K562 (cell line): ENCODE data around the gene WWC2. TPM values are rescaled to one million over a fixed set of nuclear protein-coding genes. Genes with fewer than 3 reads are reported as not detected.
A peak's percentile ranks its signal among the peaks of the same experiment; 100 is the strongest.

Experiments used
- ATF1 ChIP-seq, 2 experiments: fragments of 450-650 bp in 1 of 2; IDR thresholded peaks; 2 replicates each; pipeline ENCODE4 v1.6.1; 2016; ENCODE audit warnings: missing compliant biosample characterization in 1 of 2, missing genetic modification characterization in 1 of 2
- CBFB ChIP-seq: sonication (generic); formaldehyde crosslinking; IDR thresholded peaks from 2 replicates; pipeline ENCODE4 v1.4.0; 2020; ENCODE audit warnings: mild to moderate bottlenecking, missing genetic modification reagents
- COPS2 ChIP-seq: fragments of 450-650 bp; conservative IDR thresholded peaks from 2 replicates; pipeline ENCODE4 v1.6.1; 2016; ENCODE audit warnings: mild to moderate bottlenecking, moderate library complexity
- DPF2 ChIP-seq: fragments of 450-650 bp; IDR thresholded peaks from 2 replicates; pipeline ENCODE4 v1.6.1; 2016
- ERF ChIP-seq: fragments of 450-650 bp; formaldehyde crosslinking; IDR thresholded peaks from 2 replicates; pipeline ENCODE4 v1.4.0; 2020; ENCODE audit warnings: mild to moderate bottlenecking, mixed read lengths
- IRF2 ChIP-seq: sonication (generic); formaldehyde crosslinking; IDR thresholded peaks from 2 replicates; pipeline ENCODE4 v1.8.1; 2022; ENCODE audit warnings: mild to moderate bottlenecking, missing genetic modification reagents
- MTA1 ChIP-seq: fragments of 450-650 bp; IDR thresholded peaks from 2 replicates; pipeline ENCODE4 v1.6.1; 2017; ENCODE audit warnings: borderline replicate concordance
- MYC ChIP-seq, 2 experiments: fragments of 250-450 bp in 1 of 2; sonication (Bioruptor Pico) in 1 of 2; IDR thresholded peaks; 2 replicates each; pipeline versions ENCODE4 v1.5.1 to v1.6.1; 2012 to 2021; ENCODE audit warnings: low read depth in 2 of 2, borderline replicate concordance in 1 of 2, improper control_type of control experiment in 1 of 2, low read length in 1 of 2, mild to moderate bottlenecking in 1 of 2, moderate library complexity in 1 of 2
- RCOR1 ChIP-seq, 2 experiments: IDR thresholded peaks; 2 replicates each; pipeline ENCODE4 v1.6.1; 2012; ENCODE audit warnings: low read depth in 2 of 2, low read length in 2 of 2, borderline replicate concordance in 1 of 2, improper control_type of control experiment in 1 of 2
- SAP30 ChIP-seq: fragments of 200-600 bp; sonication (generic); IDR thresholded peaks from 2 replicates; pipeline ENCODE4 v1.6.1; 2012; ENCODE audit warnings: borderline replicate concordance, low read depth, mild to moderate bottlenecking, moderate library complexity, low read length, control low read depth, inconsistent platforms; ENCODE audit not compliant: insufficient read depth, poor library complexity, severe bottlenecking
- SIRT6 ChIP-seq: IDR thresholded peaks from one replicate; pipeline ENCODE4 v1.6.1; 2012; ENCODE audit warnings: low read depth, mild to moderate bottlenecking, control low read depth, inconsistent platforms, low read length, moderate library complexity
- SMAD4 ChIP-seq: fragments of 250-450 bp; sonication (Bioruptor Pico); conservative IDR thresholded peaks from 2 replicates; pipeline ENCODE4 v1.8.0; 2021; ENCODE audit warnings: inconsistent platforms, mild to moderate bottlenecking, moderate library complexity
- SNAPC5 ChIP-seq: fragments of 250-450 bp; sonication (Bioruptor Pico); IDR thresholded peaks from 2 replicates; pipeline ENCODE4 v1.8.0; 2021; ENCODE audit warnings: moderate library complexity, mild to moderate bottlenecking, inconsistent platforms
- TBL1XR1 ChIP-seq, 2 experiments: IDR thresholded peaks; 2 replicates each; pipeline ENCODE4 v1.6.1; 2012; ENCODE audit warnings: improper control_type of control experiment in 2 of 2, low read length in 2 of 2, mild to moderate bottlenecking in 1 of 2
- TCF7L2 ChIP-seq: fragments of 150-350 bp; IDR thresholded peaks from 2 replicates; pipeline ENCODE4 v1.6.1; 2016; ENCODE audit warnings: low read depth, mild to moderate bottlenecking, low read length, moderate library complexity
- ZNF121 ChIP-seq: sonication (generic); formaldehyde crosslinking; conservative IDR thresholded peaks from 2 replicates; pipeline ENCODE4 v1.8.0; 2022; ENCODE audit warnings: missing genetic modification reagents
- ZNF324 ChIP-seq: fragments of 250-450 bp; sonication (Bioruptor Pico); IDR thresholded peaks from 2 replicates; pipeline ENCODE4 v1.4.0; 2020; ENCODE audit warnings: mild to moderate bottlenecking
- ZNF449 ChIP-seq: fragments of 250-450 bp; sonication (Bioruptor Pico); IDR thresholded peaks from 2 replicates; pipeline ENCODE4 v1.8.0; 2022; ENCODE audit warnings: moderate library complexity, mild to moderate bottlenecking, inconsistent platforms
- ZZZ3 ChIP-seq: fragments of 450-650 bp; IDR thresholded peaks from 2 replicates; pipeline ENCODE4 v1.6.1; 2016; ENCODE audit warnings: antibody characterized with exemption, mild to moderate bottlenecking, moderate library complexity
- polyA plus RNA-seq, 8 experiments: library from polyadenylated mRNA; depleted of rRNA in 4 of 8; stranded (reverse) in 5 of 8; unstranded in 3 of 8; fragments of >200 nt; fragmentation: Nextera tagmentation in 2 of 8; fragmentation: Illumina TruSeq in 1 of 8; extraction: Ambion mirVana in 2 of 8; extraction: Trizol in 1 of 8; gene quantifications; 2 replicates each; pipeline versions ENCODE4 v1.2.1 to v1.2.3, GENCODE V29; 2011 to 2014; ENCODE audit warnings: inconsistent platforms in 1 of 8, missing spikeins in 1 of 8
- total RNA-seq, 7 experiments: library from RNA; depleted of rRNA in 6 of 7; stranded (reverse); fragments of >200 nt in 6 of 7; fragmentation: Illumina TruSeq in 2 of 7; extraction: Trizol in 2 of 7; gene quantifications; 2 replicates each; pipeline versions ENCODE4 v1.2.1 to v1.2.3, GENCODE V29; 2011 to 2021; ENCODE audit warnings: low replicate concordance in 1 of 7
- TF ChIP-seq, protein P1 (sequence below): fragments of 450-650 bp; IDR thresholded peaks from 2 replicates; pipeline ENCODE4 v1.6.1; 2018; ENCODE audit not compliant: partially characterized antibody
- TF ChIP-seq, protein P2 (sequence below), 2 experiments: fragments of 250-450 bp in 1 of 2; fragments of 450-650 bp in 1 of 2; sonication (Bioruptor Pico) in 1 of 2; IDR thresholded peaks; 2 replicates each; pipeline versions ENCODE4 v1.6.1 to v1.8.0; 2016 to 2021; ENCODE audit warnings: mild to moderate bottlenecking in 2 of 2, moderate library complexity in 2 of 2, missing compliant biosample characterization in 1 of 2, missing genetic modification characterization in 1 of 2

WWC2 gene
- total and polyA plus RNA-seq, 9 of the 15 experiments (the other 6 are each of a cell fraction or from before 2014, with no cell fraction given), result 3.7 to 39.4 (median 19.6) TPM

DNA sequence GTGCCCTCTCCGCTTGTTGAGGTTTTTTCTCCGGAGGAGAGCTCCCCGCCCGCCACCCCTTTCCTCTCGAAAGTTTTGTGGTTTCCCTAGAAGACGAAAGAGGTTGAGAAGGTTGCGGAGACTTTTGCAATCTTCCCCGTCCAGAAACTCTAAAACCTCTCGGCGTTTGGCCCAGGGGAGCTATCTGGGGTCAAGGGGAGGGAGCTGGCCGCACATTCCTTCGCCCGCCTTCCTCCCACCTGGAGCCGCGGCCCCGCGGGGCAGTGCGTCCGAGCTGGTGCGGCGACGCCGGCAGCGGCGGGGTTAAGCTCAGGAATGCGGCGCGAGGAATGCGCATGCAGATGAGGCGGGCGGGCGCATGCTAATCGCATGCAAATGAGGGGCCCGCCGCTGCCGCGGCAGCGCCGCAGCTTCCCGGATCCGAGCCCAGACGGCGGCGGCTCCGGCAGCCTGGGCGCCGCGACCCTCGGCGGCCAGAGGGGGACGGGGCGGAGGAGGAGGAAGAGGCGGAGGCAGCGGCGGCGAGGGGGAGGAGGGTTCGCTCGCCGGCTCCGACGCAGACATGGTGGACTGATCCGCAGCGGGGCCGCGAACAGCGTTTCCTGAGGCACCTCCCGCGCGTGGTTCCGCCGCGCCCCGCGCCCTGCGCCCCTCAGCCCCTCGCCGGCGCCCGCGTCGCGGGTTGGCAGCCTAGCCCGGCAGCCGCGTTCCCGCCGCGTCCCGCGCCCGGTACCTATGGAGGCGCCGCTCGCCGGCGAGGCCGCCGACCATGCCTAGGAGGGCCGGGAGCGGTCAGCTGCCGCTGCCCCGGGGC lies at the start of gene WWC2 (continued):
- TF ChIP-seq CBFB (CRISPR knock-in tag) (peak; percentile 59; the same call in 1 of the 2 replicates), TCF7L2 (no peak), MYC (IDR thresholded peaks at IDR 0.05; ENCODE audit: low read depth, low read length) (peak; percentile 24; the same call in 1 of the 2 replicates), MYC (CRISPR knock-in tag; IDR thresholded peaks at IDR 0.05; ENCODE audit: borderline replicate concordance, low read depth) (no peak), SNAPC5 (CRISPR knock-in tag) (no peak), DPF2 (0 out of 2 replicates have a peak, but pooled peaks have one; percentile 25), ATF1 (CRISPR knock-in tag; IDR thresholded peaks at IDR 0.05) (no peak), ATF1 (tag; IDR thresholded peaks at IDR 0.05) (peak; percentile 4), ZNF449 (CRISPR knock-in tag) (no peak), ERF (CRISPR knock-in tag) (no peak), ZNF324 (no peak), MTA1 (no peak), SIRT6 (no peak), ZNF121 (CRISPR knock-in tag) (no peak), ZZZ3 (no peak), IRF2 (CRISPR knock-in tag) (no peak), SAP30 (peak; percentile 43), TBL1XR1 (IDR thresholded peaks at IDR 0.05; ENCODE audit: low read length in 2 of 2) (no peak), COPS2 (no peak), RCOR1 (IDR thresholded peaks at IDR 0.05; ENCODE audit: borderline replicate concordance in 1 of 2, low read depth in 2 of 2, low read length in 2 of 2) (0 out of 4 replicates have a peak, but pooled peaks of 1 of the 2 experiments have one; percentile 21), SMAD4 (peak; percentile 90)
- TF ChIP-seq, protein P1, sequence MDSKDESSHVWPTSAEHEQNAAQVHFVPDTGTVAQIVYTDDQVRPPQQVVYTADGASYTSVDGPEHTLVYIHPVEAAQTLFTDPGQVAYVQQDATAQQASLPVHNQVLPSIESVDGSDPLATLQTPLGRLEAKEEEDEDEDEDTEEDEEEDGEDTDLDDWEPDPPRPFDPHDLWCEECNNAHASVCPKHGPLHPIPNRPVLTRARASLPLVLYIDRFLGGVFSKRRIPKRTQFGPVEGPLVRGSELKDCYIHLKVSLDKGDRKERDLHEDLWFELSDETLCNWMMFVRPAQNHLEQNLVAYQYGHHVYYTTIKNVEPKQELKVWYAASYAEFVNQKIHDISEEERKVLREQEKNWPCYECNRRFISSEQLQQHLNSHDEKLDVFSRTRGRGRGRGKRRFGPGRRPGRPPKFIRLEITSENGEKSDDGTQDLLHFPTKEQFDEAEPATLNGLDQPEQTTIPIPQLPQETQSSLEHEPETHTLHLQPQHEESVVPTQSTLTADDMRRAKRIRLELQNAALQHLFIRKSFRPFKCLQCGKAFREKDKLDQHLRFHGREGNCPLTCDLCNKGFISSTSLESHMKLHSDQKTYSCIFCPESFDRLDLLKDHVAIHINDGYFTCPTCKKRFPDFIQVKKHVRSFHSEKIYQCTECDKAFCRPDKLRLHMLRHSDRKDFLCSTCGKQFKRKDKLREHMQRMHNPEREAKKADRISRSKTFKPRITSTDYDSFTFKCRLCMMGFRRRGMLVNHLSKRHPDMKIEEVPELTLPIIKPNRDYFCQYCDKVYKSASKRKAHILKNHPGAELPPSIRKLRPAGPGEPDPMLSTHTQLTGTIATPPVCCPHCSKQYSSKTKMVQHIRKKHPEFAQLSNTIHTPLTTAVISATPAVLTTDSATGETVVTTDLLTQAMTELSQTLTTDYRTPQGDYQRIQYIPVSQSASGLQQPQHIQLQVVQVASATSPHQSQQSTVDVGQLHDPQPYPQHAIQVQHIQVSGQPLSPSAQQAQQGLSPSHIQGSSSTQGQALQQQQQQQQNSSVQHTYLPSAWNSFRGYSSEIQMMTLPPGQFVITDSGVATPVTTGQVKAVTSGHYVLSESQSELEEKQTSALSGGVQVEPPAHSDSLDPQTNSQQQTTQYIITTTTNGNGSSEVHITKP, result peak; percentile 30
- TF ChIP-seq, protein P2, sequence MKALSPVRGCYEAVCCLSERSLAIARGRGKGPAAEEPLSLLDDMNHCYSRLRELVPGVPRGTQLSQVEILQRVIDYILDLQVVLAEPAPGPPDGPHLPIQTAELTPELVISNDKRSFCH (CRISPR knock-in tag; IDR thresholded peaks at IDR 0.05), result no peak
- TF ChIP-seq, protein P2 (tag; IDR thresholded peaks at IDR 0.05), result no peak
